Transverse colon (tissue), 3 donors: ENCODE results near the gene AICDA.
"Not testable (repeated sequence)": the region's sequence is repeated elsewhere in the genome, so short reads cannot be mapped to it uniquely, and the experiment has no call there.

ENCODE experiments used
- POLR2A ChIP-seq: fragments of 450-650 bp; IDR thresholded peaks from one replicate; pipeline ENCODE4 v1.6.1; 2016; ENCODE audit warnings: antibody characterized with exemption, mild to moderate bottlenecking, moderate library complexity
- TF ChIP-seq, protein P1 (sequence below), 5 experiments: fragments of 200-600 bp in 3 of 5; fragments of 450-650 bp in 2 of 5; sonication (generic) in 3 of 5; IDR thresholded peaks; 1 replicate in 2 of 5; 2 replicates in 3 of 5; pipeline ENCODE4 v1.5.1; 2016 to 2017; ENCODE audit warnings: antibody characterized with exemption in 5 of 5, inconsistent platforms in 3 of 5, mild to moderate bottlenecking in 2 of 5, moderate library complexity in 1 of 5

DNA sequence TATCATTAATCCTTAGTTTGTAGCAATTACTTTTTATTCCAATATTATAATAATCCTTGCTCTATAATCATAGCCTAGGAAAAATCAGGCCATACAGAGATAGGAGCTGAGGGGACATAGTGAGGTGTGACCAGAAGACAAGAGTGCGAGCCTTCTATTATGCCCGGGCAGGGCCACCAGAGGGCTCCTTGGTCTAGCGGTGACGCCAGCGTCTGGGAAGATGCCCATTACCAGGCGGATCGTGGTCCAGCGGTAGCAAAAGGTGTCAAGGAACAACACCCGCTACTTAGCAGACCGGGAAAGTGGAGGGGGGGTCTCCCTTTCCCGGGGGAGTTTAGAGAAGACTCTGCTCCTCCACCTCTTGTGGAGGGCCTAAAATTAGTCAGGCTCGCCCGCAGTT is 28.2 kb downstream of the AICDA start:
- TF ChIP-seq, protein P1, sequence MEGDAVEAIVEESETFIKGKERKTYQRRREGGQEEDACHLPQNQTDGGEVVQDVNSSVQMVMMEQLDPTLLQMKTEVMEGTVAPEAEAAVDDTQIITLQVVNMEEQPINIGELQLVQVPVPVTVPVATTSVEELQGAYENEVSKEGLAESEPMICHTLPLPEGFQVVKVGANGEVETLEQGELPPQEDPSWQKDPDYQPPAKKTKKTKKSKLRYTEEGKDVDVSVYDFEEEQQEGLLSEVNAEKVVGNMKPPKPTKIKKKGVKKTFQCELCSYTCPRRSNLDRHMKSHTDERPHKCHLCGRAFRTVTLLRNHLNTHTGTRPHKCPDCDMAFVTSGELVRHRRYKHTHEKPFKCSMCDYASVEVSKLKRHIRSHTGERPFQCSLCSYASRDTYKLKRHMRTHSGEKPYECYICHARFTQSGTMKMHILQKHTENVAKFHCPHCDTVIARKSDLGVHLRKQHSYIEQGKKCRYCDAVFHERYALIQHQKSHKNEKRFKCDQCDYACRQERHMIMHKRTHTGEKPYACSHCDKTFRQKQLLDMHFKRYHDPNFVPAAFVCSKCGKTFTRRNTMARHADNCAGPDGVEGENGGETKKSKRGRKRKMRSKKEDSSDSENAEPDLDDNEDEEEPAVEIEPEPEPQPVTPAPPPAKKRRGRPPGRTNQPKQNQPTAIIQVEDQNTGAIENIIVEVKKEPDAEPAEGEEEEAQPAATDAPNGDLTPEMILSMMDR (IDR thresholded peaks at IDR 0.05): not testable (repeated sequence)
- not testable (repeated sequence) for TF ChIP-seq POLR2A
